NCI-H1048 (cell line): Measurements from ENCODE around the gene FNDC3A.
A peak's percentile ranks its signal among the peaks of the same experiment; 100 is the strongest.
"Not testable (repeated sequence)": the region's sequence is repeated elsewhere in the genome, so short reads cannot be mapped to it uniquely, and the experiment has no call there.

Experiments
- DNase-seq: peaks from one replicate; lab custom pipeline; 2025; lab: John Stamatoyannopoulos, UW

FNDC3A gene

DNA sequence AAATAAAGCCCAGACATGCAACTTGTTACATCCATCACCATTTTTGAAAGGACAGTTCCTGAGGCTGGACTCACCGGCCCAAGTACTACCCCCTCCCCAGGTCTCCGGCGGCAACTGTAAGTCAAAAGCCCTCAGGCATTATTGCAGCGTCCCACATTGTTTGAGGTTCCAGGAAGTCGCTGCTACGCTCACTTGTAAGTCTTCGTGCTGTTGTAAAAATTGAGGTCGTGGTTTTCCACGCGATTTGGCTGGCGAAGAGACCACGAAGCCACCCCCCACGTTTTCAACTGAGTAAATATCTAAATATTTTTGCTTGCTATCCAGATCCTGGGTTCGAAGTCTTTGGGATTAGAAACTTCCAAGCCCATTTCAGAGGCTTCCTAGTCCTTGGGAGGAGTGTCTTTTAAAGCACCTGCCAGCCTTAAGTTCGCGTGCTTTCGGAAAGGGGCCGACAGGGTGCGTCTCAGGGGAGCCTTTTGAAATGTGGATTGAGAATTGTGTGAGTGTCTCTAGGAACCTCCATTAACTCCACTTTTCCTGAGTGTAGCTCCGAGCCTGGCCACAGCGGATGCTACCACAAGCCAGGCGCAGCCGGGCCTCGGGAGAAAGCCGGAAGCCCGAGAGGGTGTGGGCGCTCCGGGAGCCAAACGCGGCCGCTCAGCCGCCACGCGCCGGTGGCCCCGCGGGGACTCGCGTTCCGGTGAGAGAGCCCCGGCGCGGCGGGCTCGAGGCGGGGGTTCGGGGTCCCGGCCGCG lies 434 bp upstream of the FNDC3A start:
- DNase-seq = no peak

DNA sequence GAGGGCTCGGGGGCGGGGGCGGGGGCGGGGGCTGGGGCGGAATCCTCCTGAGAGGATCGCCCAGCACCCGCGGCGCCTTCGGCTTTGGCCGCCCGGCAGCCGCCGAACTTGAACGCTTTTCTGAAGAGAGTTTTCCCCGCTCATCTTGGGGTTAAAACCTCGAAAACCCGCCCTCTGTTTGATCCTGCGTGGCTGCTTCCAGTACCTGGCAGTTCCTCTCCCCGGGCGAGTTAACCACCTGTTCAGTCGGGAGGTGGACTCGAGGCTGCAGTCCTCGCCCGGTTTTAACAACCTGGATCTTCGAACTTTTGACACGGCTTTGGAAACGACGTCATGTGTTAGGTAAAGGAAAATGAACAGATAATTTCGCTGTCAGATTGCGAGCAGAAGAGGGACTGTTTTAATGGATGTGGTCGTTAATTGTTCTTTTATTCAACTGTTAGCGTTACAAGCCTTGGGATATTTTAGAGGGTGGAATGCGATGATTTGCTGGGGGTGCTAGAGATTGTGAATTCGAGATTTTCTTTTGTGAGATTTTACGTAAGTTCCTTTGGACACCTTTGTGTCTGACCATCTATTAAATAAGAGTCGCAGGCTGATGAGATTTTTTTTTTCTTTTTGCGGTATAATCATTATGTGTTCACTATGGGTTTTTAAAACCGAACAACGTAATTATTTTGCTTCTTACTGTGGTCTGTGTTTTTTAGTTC lies 1.0 kb downstream of the FNDC3A start:
- peak; percentile 37 for DNase-seq

DNA sequence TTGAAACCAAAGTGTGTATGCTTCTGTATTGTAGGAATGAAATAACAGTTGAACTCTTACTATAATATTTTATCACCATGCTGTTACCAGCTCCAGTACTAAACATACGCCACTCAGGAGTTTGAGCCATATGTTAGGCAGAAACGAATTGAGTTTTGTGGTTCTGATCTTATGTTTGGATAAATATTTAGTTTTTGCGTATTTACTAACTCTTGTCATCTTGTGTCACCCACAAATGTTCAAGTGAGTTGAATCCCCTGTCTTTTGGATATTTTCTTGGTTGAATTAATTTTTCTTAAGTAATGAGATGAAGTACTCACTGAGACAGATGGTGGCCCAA lies 1.5 kb downstream of the FNDC3A start:
- no peak for DNase-seq

DNA sequence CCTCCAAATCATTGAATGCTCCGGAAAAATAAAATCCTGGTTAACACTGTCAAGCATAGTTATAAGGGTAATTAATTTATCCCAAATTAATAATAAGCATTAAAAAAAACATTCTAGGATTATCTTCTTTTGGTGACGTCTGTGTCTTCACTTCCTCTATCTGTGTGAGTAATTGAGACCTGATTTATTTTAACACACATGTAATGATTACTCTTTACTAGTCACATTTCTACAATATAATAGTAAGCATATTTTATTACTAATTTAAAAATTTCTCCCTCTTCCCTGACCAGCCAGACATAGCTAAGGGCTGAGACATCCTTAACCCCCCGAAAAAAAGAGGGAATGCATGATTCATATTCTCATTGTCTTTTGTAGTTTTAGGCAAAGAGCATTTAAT lies 2.3 kb downstream of the FNDC3A start:
- no peak for DNase-seq

DNA sequence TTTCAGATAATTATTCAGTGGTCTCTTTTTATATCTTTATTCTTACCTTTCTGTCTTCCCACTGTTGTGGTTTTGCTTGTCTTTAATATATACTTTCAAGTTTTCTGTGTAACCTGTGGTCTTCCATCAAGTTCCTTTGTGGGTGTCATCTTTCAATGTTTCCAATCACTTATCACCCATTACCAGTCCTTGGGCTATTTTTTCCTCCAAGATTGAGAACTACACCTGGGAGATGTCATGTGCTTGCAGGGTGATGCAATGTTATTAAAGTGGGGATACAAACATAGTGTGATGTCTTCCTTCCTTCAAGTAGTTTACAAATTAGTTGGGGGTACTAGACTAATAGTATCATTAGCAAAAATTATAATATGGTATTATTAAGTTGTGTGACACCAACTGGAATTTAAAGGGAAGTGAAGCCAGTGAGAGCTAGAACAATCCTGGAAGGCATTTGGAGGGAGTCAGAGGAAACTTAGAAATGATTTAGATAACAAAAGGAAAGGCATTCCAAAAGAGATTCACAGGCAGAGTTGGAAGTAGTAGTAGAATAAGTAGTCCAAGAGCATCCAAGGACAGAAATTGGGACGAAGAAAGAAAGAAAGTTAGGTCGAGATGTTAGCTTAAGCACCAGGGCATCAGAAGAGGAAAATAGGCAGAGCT lies 3.4 kb downstream of the FNDC3A start:
- no peak for DNase-seq

DNA sequence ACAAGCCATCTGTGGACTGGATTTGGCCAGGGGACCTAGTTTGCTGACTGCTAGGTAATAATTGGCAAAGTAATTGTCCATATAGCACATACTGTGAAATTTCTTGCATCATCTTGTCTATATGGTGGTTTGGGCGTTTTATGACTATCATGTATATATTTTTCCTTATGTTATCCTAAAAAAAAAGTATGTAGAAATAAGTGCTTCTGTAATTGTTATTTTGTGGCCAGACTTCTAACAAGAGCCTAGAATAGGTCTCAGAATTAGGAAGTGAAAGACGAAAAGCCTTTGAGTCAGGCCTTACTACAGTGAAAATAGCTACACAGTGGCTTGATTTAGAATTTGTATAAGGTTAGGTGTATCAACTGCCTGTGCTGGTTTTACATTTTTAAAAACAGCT lies 4.2 kb downstream of the FNDC3A start:
- DNase-seq = no peak

DNA sequence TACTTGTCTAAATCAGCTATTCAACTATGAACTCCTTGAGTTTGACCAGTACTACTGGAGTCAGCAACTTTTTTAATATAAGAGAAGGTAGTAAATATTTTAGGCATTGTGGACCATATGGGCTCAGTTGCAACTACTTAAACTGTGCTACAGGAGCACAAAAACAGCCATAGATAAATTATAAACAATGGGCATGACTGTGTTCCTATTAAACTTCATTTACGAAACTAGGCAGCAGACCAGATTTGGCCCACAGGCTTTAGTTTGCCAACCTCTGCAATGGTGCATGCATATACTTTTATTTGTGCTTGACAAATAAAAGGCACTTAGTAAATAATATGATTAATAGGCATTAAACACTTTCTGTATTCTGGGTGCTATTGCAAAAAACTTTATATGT lies 7.6 kb downstream of the FNDC3A start:
- no peak for DNase-seq

DNA sequence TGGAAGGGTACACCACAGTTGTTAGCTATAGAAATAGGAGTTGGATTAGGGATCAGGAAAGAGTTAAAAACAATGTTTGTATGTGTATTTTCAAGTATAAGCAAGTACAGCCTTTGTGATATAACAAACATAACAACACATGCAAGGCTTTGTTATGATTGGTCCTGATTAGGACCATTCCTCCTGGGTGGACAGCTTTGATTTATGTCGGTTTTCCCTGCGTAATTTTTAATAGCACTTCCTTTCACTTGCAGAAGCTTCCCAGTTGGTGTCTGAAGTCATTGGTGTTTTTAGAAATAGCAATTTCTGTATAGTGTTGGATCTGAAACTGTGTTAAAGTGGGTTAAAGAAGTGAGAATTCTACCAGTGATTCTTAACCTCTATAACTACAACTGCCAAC lies 10.0 kb downstream of the FNDC3A start:
- DNase-seq = no peak

DNA sequence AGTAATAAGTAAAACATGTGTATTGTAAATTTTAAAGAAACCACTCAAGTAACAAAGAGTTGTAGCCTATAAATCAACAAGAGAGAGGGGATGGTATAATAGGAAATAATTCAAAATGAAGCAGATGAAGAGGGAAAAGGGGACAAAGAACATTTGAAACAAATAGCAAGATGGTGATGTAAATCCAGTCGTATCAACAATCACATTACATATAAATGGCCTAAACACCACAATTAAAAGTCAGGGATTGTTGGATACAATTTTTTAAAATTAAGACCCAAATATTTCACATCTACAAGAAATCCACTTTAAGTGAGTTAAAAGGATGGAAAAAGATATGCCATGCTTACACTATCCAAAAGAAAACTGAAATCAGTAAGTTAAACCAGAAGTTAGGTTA lies 15.2 kb downstream of the FNDC3A start:
- no peak for DNase-seq

DNA sequence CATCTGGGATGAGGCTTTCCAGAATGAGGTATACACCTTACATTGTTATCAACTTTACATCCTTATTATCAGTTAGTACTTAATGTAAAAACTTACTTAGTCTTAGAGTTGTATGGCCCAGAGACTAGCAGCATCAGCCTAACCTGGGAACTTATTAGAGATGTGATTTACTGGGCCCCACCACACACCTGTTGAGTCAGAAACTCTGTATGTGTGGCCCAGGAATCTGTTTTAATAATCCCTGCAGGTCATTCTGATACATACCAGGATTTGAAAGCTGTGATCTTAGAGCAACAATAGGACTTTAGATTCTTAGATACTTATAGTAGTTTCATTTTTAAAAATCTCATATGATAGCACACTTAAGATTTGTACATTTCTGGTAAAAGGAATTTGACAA lies 17.4 kb downstream of the FNDC3A start:
- no peak for DNase-seq

DNA sequence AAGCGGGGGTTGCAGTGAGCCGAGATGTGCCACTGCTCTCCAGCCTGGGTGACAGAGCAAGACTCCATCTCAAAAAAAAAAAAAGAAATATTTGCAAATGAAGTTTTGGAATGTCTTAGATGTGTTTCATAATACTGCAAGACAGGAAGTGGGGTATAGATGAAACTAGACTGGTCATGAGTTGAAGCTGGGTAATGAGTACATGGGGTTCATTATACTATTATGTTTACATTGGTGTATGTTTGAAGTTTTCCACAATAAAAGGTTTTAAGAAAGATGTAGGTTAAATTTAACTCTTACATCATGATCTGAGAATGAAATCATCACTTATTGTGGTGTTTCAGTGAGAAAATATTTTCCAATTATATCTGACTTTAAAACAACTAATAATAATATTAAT lies 19.0 kb downstream of the FNDC3A start:
- no peak for DNase-seq

DNA sequence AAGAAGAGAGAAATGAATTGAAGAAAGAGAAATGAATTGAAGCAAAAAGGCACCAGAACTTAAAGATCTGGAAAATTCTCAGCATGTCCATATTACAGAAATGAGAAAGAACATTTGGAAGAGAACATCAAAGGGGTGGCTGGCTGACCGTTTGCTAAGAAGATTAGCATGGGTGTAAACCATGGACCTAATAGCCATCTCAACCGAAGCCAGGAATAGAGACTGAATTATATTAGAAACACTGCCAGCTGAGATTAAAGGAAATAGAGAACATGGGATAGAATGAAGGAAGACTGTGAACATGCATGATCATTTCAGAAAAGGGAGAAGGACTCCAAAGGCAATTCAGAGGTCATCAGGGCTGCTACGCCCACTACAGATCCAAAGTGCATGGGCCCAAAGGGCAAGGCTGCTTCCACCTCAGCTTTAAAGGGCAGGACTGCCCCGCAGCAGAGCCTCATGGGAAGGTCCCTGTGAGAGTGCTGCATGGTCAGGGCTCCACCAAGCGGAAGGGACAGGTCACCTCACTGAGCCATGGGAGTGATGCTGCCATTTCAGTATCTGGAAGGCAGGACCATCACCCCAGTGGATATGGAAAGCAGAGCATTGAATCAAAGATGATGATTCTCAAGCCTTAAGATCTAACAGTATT lies 23.1 kb downstream of the FNDC3A start:
- no peak for DNase-seq

DNA sequence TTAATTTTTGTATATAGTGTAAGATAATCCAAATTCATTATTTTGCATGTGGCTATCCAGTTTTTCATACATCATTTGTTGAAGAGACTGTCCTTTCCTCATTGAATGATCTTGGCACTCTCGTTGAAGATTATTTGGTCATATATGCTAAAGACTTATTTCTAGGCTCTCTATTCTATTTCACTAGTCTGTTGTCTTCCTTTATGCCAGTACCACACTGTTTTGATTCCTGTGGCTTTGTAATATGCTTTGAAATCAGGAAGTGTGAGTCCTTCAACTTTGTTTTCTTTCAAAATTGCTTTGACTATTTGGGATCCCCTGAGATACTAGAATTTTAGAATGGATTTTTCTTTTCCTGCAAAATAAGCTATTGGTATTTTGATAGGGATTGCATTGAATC lies 24.5 kb downstream of the FNDC3A start:
- no peak for DNase-seq

DNA sequence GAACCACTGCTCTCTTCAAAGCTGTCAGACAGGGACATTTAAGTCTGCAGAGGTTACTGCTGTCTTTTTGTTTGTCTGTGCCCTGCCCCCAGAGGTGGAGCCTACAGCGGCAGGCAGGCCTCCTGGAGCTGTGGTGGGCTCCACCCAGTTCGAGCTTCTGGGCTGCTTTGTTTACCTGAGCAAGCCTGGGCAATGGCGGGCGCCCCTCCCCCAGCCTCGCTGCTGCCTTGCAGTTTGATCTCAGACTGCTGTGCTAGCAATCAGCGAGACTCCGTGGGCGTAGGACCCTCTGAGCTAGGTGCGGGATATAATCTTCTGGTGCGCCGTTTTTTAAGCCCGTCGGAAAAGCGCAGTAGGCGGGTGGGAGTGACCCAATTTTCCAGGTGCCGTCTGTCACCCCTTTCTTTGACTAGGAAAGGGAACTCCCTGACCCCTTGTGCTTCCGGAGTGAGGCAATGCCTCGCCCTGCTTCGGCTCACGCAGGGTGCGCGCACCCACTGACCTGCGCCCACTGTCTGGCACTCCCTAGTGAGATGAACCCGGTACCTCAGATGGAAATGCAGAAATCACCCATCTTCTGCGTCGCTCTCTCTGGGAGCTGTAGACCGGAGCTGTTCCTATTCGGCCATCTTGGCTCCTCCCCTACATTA lies 43.4 kb downstream of the FNDC3A start:
- not testable (repeated sequence) for DNase-seq

DNA sequence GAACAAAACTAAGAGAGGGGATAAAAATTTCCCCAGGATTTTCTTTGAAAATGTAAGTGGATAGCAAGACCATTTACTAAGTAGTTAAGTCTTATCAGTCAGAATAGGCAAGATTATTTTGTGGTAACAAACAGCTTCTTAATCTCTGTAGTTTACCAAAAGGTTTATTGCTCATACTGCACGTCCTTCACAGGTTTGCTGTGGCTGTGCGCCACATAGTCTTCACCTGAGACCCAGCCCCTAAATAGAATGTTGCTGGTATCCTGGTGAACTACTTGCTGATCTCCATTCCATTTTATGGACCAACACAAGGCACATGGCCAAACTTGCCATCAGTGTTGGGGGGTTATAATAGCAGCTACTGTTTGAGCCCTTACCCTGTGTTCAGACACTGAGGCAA lies 44.6 kb downstream of the FNDC3A start:
- DNase-seq = no peak

DNA sequence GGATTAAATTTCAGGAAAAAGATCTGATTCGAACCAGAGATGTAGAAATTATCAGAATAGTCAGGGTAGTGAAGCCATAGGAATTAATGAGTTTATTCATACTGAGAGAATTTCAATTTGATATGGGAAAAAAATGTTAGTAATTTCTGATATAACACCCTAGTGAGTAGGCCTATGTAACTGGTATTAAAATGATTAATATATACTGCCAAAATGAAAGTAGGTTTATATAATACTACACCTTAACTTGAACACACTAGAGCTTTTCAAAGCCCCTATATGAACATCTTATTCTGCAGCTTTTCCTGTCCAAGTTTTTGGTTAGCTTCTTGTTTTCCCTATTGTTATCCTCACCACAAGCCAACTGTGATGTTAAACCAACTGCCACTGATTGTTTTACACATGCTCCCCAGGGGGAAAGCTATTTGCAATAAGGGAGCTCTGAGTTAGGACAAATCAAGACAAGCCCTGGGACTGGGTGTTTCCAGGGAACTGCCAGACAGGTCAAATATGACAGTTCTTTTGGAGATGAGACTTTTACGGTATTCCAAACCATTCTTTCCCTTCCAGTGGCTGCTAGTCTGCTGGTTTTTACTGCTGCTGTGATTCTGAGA lies 45.3 kb downstream of the FNDC3A start:
- DNase-seq = no peak

DNA sequence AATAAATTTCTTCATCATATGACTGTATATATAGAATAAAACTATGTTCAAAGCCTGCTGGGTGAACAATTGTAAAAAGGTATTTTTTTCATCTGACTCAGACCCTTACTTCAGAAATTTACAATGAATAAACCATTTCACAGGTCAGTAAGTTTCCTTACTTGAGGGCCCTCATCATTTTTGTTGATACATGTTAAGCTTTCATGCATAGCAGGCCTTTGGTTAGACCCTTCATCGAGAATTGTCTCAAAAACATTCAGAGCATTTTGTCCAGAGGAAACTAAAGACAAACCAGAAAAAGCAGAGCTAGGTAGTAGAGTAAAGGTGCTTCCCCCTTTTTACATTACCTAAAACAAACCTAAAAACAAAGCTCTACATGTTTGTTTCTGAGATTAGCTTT lies 46.2 kb downstream of the FNDC3A start:
- no peak for DNase-seq

DNA sequence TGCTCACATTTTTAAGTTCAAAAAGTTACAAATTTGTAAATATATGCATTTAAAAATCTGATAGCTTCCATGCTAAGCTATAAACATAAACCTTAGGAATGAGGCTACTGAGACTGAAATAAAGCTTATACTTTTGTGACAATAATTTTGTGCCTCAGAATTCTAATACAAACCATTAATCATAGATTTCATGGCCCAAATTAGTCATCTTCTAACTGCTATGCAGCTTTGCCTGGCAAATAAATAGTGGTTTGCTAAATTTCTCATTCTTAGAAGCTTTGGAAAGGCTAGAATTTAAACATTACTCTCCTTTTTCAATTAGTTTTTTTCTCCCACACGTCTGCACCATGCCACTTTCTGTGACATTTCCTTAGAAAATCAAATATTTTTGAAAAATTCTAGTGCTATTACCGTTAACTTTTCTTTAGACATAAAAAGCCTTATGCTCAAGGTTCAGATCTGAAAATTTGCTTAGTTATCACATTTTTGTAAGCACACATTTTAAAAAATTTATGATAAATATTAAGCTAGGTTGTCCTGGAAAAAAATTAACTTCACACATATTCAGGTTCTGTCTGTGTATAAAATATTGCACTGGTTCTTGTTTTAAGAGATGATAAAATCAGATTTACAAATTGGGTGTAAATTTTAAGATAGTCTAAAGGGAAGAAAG lies 46.9 kb downstream of the FNDC3A start:
- DNase-seq = no peak

DNA sequence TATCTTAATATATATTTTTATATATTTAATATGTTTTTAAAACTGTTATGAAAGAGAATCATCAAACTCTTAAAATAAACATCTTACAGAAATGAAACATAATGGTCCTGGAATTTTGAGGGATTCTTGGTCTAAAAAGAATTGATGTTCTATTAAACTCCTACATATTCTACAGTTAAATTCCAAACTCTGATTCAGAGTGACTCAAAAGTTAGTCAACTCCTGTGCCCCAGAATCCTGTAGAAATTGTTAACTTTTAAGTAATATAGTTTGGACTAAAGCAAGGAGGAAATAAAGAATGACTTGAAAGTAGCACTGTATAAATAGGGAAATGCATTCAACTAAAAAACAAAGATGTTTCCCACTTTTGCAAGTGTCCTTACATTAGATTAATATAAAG lies 47.7 kb downstream of the FNDC3A start:
- DNase-seq = no peak

DNA sequence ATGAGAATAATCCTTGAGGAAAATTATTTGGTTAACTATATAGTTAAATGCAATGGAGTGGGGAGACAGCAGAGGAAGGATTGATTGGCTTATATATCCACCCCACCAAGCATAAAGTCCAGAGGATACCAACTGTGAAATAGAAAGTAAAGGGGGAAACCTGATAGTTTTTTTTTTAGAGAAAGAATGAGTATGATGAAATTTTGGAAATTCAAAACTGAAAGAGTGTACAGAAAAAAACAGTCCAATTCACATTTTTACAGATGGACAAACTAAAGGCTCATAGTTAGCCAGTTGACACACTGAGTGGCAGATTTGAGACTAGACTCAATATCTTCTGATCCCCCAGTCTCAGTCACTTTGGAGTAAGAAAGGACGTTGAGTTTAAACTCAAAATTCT lies 51.1 kb downstream of the FNDC3A start:
- no peak for DNase-seq

DNA sequence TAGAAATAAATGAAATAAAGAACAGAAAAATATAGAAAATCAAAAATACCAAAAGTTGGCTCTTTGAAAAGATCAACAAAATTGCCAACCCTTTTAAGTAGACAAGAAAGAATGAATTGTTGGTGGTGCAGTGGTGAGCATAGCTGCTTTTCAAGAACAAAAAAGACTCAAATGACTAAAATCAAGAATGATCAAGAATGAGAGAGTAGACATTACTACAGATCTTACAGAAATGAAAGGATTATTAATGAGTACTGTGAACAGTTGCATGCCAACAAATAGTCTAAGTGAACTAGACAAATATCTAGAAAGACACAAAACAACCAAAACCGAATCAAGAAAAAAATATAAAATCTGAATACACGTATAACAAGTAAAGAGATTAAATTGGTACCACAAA lies 53.9 kb downstream of the FNDC3A start:
- DNase-seq = no peak
